ENCODE measurements around the gene OIP5.

GRCh38 chr15:41331281-41331680 lies 1.1 kb downstream of the OIP5 start:
- TF ChIP-seq RFX5 (IDR thresholded peaks at IDR 0.05; ENCODE audit: low read depth, low read length) (no peak), ZBTB40 (IDR thresholded peaks at IDR 0.05; ENCODE audit: borderline replicate concordance) (no peak), USF2 (IDR thresholded peaks at IDR 0.05; ENCODE audit: borderline replicate concordance, low read depth, low read length) (no peak), NR2C2 (IDR thresholded peaks at IDR 0.05; ENCODE audit: borderline replicate concordance, control insufficient read depth, insufficient read length, low read depth) (no peak), POLR2A (IDR thresholded peaks at IDR 0.05; ENCODE audit: low read depth, low read length) (no peak), EP300 (IDR thresholded peaks at IDR 0.05; ENCODE audit: borderline replicate concordance in 1 of 2, control insufficient read depth in 1 of 2, low read depth in 2 of 2, low read length in 2 of 2) (no peak), BRCA1 (IDR thresholded peaks at IDR 0.05; ENCODE audit: low read depth, low read length) (no peak), BCL11A (IDR thresholded peaks at IDR 0.05; ENCODE audit: low read depth, low read length) (no peak), REST (IDR thresholded peaks at IDR 0.05; ENCODE audit: low read depth, low read length) (no peak), GABPA (IDR thresholded peaks at IDR 0.05; ENCODE audit: low read depth) (no peak), CTCF (IDR thresholded peaks at IDR 0.05 in 2 of 3, conservative IDR thresholded peaks at IDR 0.05 in 1 of 3; ENCODE audit: control insufficient read depth in 2 of 3, extremely low read depth in 1 of 3, insufficient read depth in 1 of 3, low read depth in 3 of 3, low read length in 3 of 3) (no peak), E2F8 (IDR thresholded peaks at IDR 0.05; ENCODE audit: low read depth, partially characterized antibody) (no peak)
